Neural progenitor cell (in vitro differentiated cells): Measurements from ENCODE around the gene LSMEM2. TPM values are rescaled to one million over a fixed set of nuclear protein-coding genes. Genes with fewer than 3 reads are reported as not detected.

Source experiments
- DNase-seq: peaks from one replicate; pipeline ENCODE4 v3.0.0-alpha.2; 2016; ENCODE audit warnings: low spot score
- H2AFZ ChIP-seq: fragments of 200-600 bp; sonication (generic); replicated peaks from 2 replicates; pipeline ENCODE4 v1.6.1; 2016; ENCODE audit warnings: antibody characterized with exemption
- H3F3A ChIP-seq: fragments of 200-600 bp; sonication (generic); 2 replicates; pipeline ENCODE4 v1.6.1; 2016; ENCODE audit warnings: antibody characterized with exemption, low read depth
- H3K27ac ChIP-seq: fragments of 200-600 bp; sonication (generic); 2 replicates; pipeline ENCODE4 v1.5.1; 2016; ENCODE audit warnings: mild to moderate bottlenecking
- H3K27me3 ChIP-seq: fragments of 200-600 bp; sonication (generic); 2 replicates; pipeline ENCODE4 v1.6.1; 2016; ENCODE audit warnings: mild to moderate bottlenecking, moderate library complexity
- H3K36me3 ChIP-seq: fragments of 200-600 bp; sonication (generic); 2 replicates; pipeline ENCODE4 v1.5.1; 2016
- H3K4me1 ChIP-seq: fragments of 200-600 bp; sonication (generic); 2 replicates; pipeline ENCODE4 v1.6.1; 2016; ENCODE audit warnings: mixed run types
- H3K4me2 ChIP-seq: fragments of 200-600 bp; sonication (generic); 2 replicates; pipeline ENCODE4 v1.6.1; 2016
- H3K4me3 ChIP-seq: fragments of 200-600 bp; sonication (generic); 2 replicates; pipeline ENCODE4 v1.5.1; 2016
- H3K79me2 ChIP-seq: fragments of 200-600 bp; sonication (generic); 2 replicates; pipeline ENCODE4 v1.6.1; 2016; ENCODE audit warnings: low read depth
- H3K9ac ChIP-seq: fragments of 200-600 bp; sonication (generic); 2 replicates; pipeline ENCODE4 v1.6.1; 2016
- H3K9me3 ChIP-seq: fragments of 200-600 bp; sonication (generic); 2 replicates; pipeline ENCODE4 v1.5.1; 2016; ENCODE audit warnings: low read depth
- H4K20me1 ChIP-seq: fragments of 200-600 bp; sonication (generic); 2 replicates; pipeline ENCODE4 v1.6.1; 2016; ENCODE audit warnings: low read depth
- H3K27ac Mint-ChIP-seq: 3 replicates; pipeline ENCODE4 v1.8.0; 2021; ENCODE audit warnings: mixed read lengths
- H3K27me3 Mint-ChIP-seq: 2 replicates; pipeline ENCODE4 v1.8.0; 2022; ENCODE audit warnings: low read depth, mild to moderate bottlenecking, inconsistent platforms, moderate library complexity, mixed read lengths; ENCODE audit not compliant: insufficient read depth
- H3K36me3 Mint-ChIP-seq: 3 replicates; pipeline ENCODE4 v1.8.0; 2021; ENCODE audit warnings: mixed read lengths
- H3K4me1 Mint-ChIP-seq: 3 replicates; pipeline ENCODE4 v1.8.0; 2021; ENCODE audit warnings: mixed read lengths
- H3K4me3 Mint-ChIP-seq: 3 replicates; pipeline ENCODE4 v1.8.0; 2021; ENCODE audit warnings: mild to moderate bottlenecking, moderate library complexity, mixed read lengths
- H3K9me3 Mint-ChIP-seq: 3 replicates; pipeline ENCODE4 v1.8.0; 2020; ENCODE audit warnings: mixed read lengths
- EZH2 ChIP-seq: fragments of 200-600 bp; sonication (generic); IDR thresholded peaks from 2 replicates; pipeline ENCODE4 v1.6.1; 2017; ENCODE audit warnings: antibody characterized with exemption, mild to moderate bottlenecking, moderate library complexity
- EZH2phosphoT487 ChIP-seq: fragments of 200-600 bp; sonication (generic); IDR thresholded peaks from 2 replicates; pipeline ENCODE4 v1.6.1; 2017; ENCODE audit warnings: antibody characterized with exemption
- total RNA-seq: library from RNA; depleted of rRNA; stranded (reverse); fragments of >200 nt; gene quantifications from 2 replicates; pipeline ENCODE4 v1.2.3, GENCODE V29; 2015; ENCODE audit warnings: low replicate concordance
- TF ChIP-seq, protein P1 (sequence below): fragments of 200-600 bp; sonication (generic); IDR thresholded peaks from 2 replicates; pipeline ENCODE4 v1.5.1; 2017; ENCODE audit warnings: antibody characterized with exemption, mild to moderate bottlenecking

The LSMEM2 gene
- total RNA-seq, 1 donor from 2014 or later = not detected

DNA sequence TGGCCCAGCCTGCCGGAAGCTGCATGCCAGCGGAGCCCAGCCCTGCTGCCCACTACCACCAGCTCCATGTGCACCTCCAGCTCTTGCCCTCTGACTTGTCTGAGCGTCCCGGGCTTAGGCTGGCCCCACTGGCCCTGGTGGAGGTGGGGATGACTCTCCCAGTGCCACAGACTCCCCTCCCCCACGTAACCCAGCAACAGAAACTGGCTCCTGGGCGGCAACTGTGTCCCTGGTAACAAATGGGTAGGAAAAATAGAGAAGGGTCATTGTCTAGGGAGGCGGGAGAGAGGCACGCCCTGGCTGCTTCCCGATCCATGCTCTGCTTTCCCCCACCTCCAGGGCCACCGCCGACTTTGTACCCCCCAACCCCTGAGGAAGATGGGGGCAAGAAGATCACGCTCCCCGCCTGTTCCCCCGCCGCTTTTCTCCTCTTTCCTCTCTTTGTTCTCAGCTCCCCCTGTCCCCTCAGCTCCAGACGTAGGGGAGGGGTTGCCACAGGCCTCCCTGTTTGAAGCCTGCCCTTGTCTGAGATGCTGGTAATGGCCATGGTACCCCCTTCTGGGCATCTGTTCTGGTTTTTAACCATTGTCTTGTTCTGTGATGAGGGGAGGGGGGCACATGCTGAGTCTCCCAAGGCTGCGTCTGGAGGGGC lies 20.7 kb upstream of the LSMEM2 start:
- Histone ChIP-seq H3K4me3 (no peak overlapping the region), H3K36me3 (no peaks in the 10 kb centered on the region), H3K9me3 (no peaks in the 10 kb centered on the region), H3K4me2 (no peak overlapping the region), H3F3A (peaks cover 74% of the 10 kb centered on the region), H3K27me3 (no peaks in the 10 kb centered on the region), H3K9ac (no peak overlapping the region), H3K4me1 (peaks cover 15% of the 10 kb centered on the region), H4K20me1 (peaks cover 51% of the 10 kb centered on the region), H3K27ac (peak overlapping the region; percentile 29), H3K79me2 (peaks cover 2% of the 10 kb centered on the region), H2AFZ (no peak overlapping the region)
- Mint-ChIP-seq H3K9me3 (no peaks in the 10 kb centered on the region), H3K4me1 (peaks cover 64% of the 10 kb centered on the region), H3K4me3 (peak overlapping the region; percentile 69), H3K27ac (peak overlapping the region; percentile 95), H3K36me3 (peaks cover 16% of the 10 kb centered on the region), H3K27me3 (peaks cover 8% of the 10 kb centered on the region)
- no peak for DNase-seq
- TF ChIP-seq EZH2 (no peak), EZH2phosphoT487 (no peak)
- TF ChIP-seq, protein P1, sequence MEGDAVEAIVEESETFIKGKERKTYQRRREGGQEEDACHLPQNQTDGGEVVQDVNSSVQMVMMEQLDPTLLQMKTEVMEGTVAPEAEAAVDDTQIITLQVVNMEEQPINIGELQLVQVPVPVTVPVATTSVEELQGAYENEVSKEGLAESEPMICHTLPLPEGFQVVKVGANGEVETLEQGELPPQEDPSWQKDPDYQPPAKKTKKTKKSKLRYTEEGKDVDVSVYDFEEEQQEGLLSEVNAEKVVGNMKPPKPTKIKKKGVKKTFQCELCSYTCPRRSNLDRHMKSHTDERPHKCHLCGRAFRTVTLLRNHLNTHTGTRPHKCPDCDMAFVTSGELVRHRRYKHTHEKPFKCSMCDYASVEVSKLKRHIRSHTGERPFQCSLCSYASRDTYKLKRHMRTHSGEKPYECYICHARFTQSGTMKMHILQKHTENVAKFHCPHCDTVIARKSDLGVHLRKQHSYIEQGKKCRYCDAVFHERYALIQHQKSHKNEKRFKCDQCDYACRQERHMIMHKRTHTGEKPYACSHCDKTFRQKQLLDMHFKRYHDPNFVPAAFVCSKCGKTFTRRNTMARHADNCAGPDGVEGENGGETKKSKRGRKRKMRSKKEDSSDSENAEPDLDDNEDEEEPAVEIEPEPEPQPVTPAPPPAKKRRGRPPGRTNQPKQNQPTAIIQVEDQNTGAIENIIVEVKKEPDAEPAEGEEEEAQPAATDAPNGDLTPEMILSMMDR = no peak

DNA sequence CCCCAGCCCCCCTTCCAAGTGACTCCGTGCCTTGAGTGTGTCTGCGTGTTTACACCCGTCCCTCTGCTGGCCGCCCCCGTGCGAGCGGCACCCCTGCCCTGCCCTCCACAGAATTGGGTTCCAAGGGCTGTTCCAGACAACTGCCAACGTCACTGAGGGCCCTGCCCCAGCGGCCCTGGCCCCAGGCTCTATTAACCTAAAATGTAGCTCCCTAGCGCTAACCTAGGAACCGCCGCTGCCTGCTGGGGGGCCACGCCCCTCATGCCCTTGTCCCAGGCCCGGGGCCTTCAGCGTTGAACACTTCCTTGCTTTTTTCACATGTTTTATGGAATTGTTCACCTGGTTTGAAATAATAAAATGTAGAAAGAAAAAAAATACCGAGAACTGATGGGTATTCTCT lies 19.9 kb upstream of the LSMEM2 start:
- Mint-ChIP-seq H3K4me1 (peaks cover 64% of the 10 kb centered on the region), H3K4me3 (peak overlapping the region; percentile 46), H3K9me3 (no peaks in the 10 kb centered on the region), H3K27ac (peak overlapping the region; percentile 95), H3K27me3 (peaks cover 7% of the 10 kb centered on the region), H3K36me3 (peaks cover 12% of the 10 kb centered on the region)
- no peaks in the 10 kb centered on the region for H3K27me3 ChIP-seq
- peaks cover 22% of the 10 kb centered on the region for H3K4me1 ChIP-seq
- no peak for DNase-seq
- no peak overlapping the region for H2AFZ ChIP-seq
- H4K20me1 ChIP-seq = peaks cover 42% of the 10 kb centered on the region
- no peak overlapping the region for H3K4me2 ChIP-seq
- no peak overlapping the region for H3K9ac ChIP-seq
- H3F3A ChIP-seq = peaks cover 77% of the 10 kb centered on the region
- H3K36me3 ChIP-seq = no peaks in the 10 kb centered on the region
- no peak overlapping the region for H3K4me3 ChIP-seq
- H3K79me2 ChIP-seq = no peaks in the 10 kb centered on the region
- H3K9me3 ChIP-seq = no peaks in the 10 kb centered on the region
- H3K27ac ChIP-seq = peak overlapping the region; percentile 66
- TF ChIP-seq, protein P1 = no peak
- TF ChIP-seq EZH2 = no peak
- no peak for TF ChIP-seq EZH2phosphoT487

DNA sequence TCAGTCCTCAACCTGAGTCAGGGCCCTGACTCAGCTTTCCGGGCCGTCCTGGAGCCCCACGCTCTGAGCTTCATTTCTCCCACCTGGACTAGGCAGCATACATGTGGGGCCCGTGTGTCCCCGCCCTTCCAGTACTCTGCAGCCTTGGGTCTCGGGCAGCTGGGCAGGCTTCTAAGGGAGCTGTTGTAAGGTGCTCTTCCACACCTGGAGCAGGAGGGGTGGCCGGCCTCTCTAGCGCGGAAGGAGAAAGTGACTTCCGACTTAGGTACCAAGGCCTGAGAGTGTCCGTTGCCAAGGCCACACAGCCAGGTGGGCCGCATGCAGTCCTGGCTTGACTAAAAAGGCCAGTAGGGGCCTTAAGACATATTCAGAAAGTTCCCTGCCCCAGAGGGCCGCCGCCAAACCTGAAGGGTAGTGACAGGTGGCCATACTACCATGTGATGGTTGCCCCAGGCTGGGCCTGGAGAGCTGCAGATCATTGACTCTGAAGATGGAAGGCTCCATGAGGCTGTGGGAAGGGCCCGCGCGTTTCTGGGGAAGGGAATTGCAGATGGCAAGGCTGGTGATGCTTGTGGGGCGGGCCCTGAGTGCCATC lies 19.4 kb upstream of the LSMEM2 start:
- Histone ChIP-seq H3K27ac (peak overlapping the region; percentile 66), H4K20me1 (peaks cover 37% of the 10 kb centered on the region), H3K9ac (no peak overlapping the region), H3K4me2 (peak overlapping the region; percentile 28), H3K79me2 (no peaks in the 10 kb centered on the region), H2AFZ (no peak overlapping the region), H3K4me1 (peaks cover 26% of the 10 kb centered on the region), H3K36me3 (no peaks in the 10 kb centered on the region), H3F3A (peaks cover 80% of the 10 kb centered on the region), H3K4me3 (no peak overlapping the region), H3K27me3 (no peaks in the 10 kb centered on the region), H3K9me3 (no peaks in the 10 kb centered on the region)
- peaks cover 7% of the 10 kb centered on the region for H3K27me3 Mint-ChIP-seq
- no peaks in the 10 kb centered on the region for H3K9me3 Mint-ChIP-seq
- peaks cover 12% of the 10 kb centered on the region for H3K36me3 Mint-ChIP-seq
- peak overlapping the region; percentile 95 for H3K27ac Mint-ChIP-seq
- no peak for TF ChIP-seq EZH2phosphoT487
- no peak for TF ChIP-seq EZH2
- TF ChIP-seq, protein P1 = no peak
- H3K4me3 Mint-ChIP-seq = peak overlapping the region; percentile 75
- H3K4me1 Mint-ChIP-seq = peaks cover 70% of the 10 kb centered on the region
- no peak for DNase-seq
